ENCODE data around the gene MAPKAP1.

GRCh38 chr9:125409637-125410521 lies 297.1 kb downstream of the MAPKAP1 start:
- TF ChIP-seq CTCF (conservative IDR thresholded peaks at IDR 0.05 in 1 of 2, IDR thresholded peaks at IDR 0.05 in 1 of 2; ENCODE audit: extremely low read depth in 1 of 2, insufficient read depth in 1 of 2, low read depth in 1 of 2, low read length in 2 of 2) (no peak), EZH2 (IDR thresholded peaks at IDR 0.05; ENCODE audit: borderline replicate concordance, low read length) (no peak)

Data from mammary epithelial cell (primary cell).